ENCODE results near the gene LIN52. TPM values are rescaled to one million over a fixed set of nuclear protein-coding genes. Genes with fewer than 3 reads are reported as not detected.

LIN52 gene
- polyA plus RNA-seq, 1 donor from 2014 or later = 10.4 TPM

GRCh38 chr14:74140374-74140850 is 55.7 kb downstream of the LIN52 start:
- Mint-ChIP-seq H3K36me3 (peaks cover 8% of the 10 kb centered on the region), H3K4me1 (peaks cover 8 to 17% (median 10%) of the 10 kb centered on the region in 3 donors), H3K9me3 (no peaks in the 10 kb centered on the region), H3K27me3 (no peaks in the 10 kb centered on the region), H3K4me3 (peak overlapping the region in 1 of 4 donors; percentile 59), H3K27ac (peak overlapping the region in 1 of 3 donors; percentile 15)

GRCh38 chr14:74141703-74142102 is 56.9 kb downstream of the LIN52 start:
- H3K27ac Mint-ChIP-seq = no peak overlapping the region

GRCh38 chr14:74142523-74142922 is 57.8 kb downstream of the LIN52 start:
- Mint-ChIP-seq H3K36me3 (peaks cover 9% of the 10 kb centered on the region), H3K4me3 (no peak overlapping the region), H3K9me3 (no peaks in the 10 kb centered on the region), H3K4me1 (peaks cover 8 to 17% (median 11%) of the 10 kb centered on the region in 3 donors), H3K27me3 (no peaks in the 10 kb centered on the region), H3K27ac (no peak overlapping the region)

More at GRCh38 chr14:74141703-74142102, 56.9 kb downstream of the LIN52 start:
- H3K4me1 Mint-ChIP-seq = peaks cover 8 to 17% (median 10%) of the 10 kb centered on the region in 3 donors
- no peaks in the 10 kb centered on the region for H3K9me3 Mint-ChIP-seq
- no peaks in the 10 kb centered on the region for H3K27me3 Mint-ChIP-seq
- H3K4me3 Mint-ChIP-seq = no peak overlapping the region
- H3K36me3 Mint-ChIP-seq = peaks cover 8% of the 10 kb centered on the region

DNA sequence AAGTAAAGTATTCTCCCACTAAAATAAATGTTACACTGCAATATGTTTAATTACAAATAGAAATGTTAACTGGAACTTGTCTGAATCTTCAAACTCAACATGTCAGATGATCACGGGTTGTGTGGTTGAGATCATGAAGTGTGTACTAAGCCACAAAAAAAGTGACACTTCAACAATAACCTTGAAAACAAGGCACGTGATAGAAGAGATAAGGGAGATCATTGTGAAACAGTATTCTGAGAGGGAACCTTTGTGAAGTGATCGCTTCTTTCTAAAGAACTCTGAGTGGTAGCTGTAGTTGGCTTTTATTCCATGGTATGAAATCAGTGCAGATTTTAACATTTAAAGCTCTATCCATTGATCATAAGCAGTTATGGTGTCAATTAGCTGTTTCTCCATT is 60.0 kb downstream of the LIN52 start:
- no peaks in the 10 kb centered on the region for H3K9me3 Mint-ChIP-seq
- H3K4me3 Mint-ChIP-seq = no peak overlapping the region
- H3K36me3 Mint-ChIP-seq = peaks cover 9% of the 10 kb centered on the region
- H3K27ac Mint-ChIP-seq = no peak overlapping the region
- no peaks in the 10 kb centered on the region for H3K27me3 Mint-ChIP-seq
- H3K4me1 Mint-ChIP-seq = peaks cover 8 to 12% (median 10%) of the 10 kb centered on the region in 3 donors

GRCh38 chr14:74147571-74147970 is 62.8 kb downstream of the LIN52 start:
- Mint-ChIP-seq H3K9me3 (no peaks in the 10 kb centered on the region), H3K27me3 (no peaks in the 10 kb centered on the region), H3K4me1 (peaks cover 0 to 2% (median 0%) of the 10 kb centered on the region in 3 donors), H3K4me3 (no peak overlapping the region), H3K27ac (no peak overlapping the region), H3K36me3 (peaks cover 10% of the 10 kb centered on the region)

DNA sequence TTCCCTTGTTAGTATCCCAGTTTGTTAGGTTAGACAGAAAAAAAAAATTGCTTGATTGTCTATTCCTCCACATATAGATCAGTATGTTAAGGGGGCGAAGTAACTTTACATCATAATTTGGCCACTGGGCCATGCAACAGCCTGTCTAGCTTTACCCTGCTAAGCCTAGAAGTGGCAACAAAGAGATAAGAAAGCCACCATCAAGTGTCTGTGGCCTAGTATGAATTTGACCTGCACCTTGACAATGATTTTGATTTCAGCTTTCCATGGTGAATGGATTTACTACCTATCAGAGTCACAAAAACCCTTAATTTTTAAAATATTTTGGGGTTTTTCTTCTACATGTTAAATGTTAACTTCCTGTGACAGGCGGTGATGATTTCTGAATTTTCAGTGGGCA is 63.9 kb downstream of the LIN52 start:
- peaks cover 0 to 2% (median 0%) of the 10 kb centered on the region in 3 donors for H3K4me1 Mint-ChIP-seq
- H3K9me3 Mint-ChIP-seq = no peaks in the 10 kb centered on the region
- no peaks in the 10 kb centered on the region for H3K27me3 Mint-ChIP-seq
- no peak overlapping the region for H3K27ac Mint-ChIP-seq
- H3K4me3 Mint-ChIP-seq = no peak overlapping the region
- H3K36me3 Mint-ChIP-seq = peaks cover 10% of the 10 kb centered on the region

- no peaks in the 10 kb centered on the region for H3K4me1 Mint-ChIP-seq
- H3K27me3 Mint-ChIP-seq = no peaks in the 10 kb centered on the region
- no peaks in the 10 kb centered on the region for H3K9me3 Mint-ChIP-seq
- no peak overlapping the region for H3K27ac Mint-ChIP-seq
- H3K4me3 Mint-ChIP-seq = no peak overlapping the region
- peaks cover 8% of the 10 kb centered on the region for H3K36me3 Mint-ChIP-seq
Observed at GRCh38 chr14:74155287-74155686, 70.5 kb downstream of the LIN52 start.

GRCh38 chr14:74155749-74156148 is 71.0 kb downstream of the LIN52 start:
- H3K4me1 Mint-ChIP-seq = no peaks in the 10 kb centered on the region
- H3K4me3 Mint-ChIP-seq = no peak overlapping the region
- H3K27me3 Mint-ChIP-seq = no peaks in the 10 kb centered on the region
- no peak overlapping the region for H3K27ac Mint-ChIP-seq
- H3K9me3 Mint-ChIP-seq = no peaks in the 10 kb centered on the region
- peaks cover 6% of the 10 kb centered on the region for H3K36me3 Mint-ChIP-seq

DNA sequence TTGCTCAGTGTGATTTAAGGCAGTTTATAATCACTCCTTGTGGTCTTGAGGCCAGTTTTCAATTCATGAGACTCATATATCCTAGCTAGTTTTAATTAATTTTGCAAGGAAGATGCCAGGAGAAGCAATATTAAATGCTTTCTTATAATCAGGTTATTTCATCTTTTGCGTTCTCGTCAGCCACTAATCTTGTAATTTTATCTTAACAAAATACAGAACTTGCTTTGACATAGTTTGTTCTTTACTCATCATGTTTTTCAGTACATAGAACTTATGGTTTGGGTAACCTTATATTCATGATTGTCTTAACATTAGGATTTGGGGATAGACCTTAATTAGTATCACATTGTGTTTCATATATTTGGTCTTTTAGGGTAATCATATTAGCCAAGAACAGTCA is 76.0 kb downstream of the LIN52 start:
- H3K27me3 Mint-ChIP-seq = no peaks in the 10 kb centered on the region
- no peak overlapping the region for H3K4me3 Mint-ChIP-seq
- H3K9me3 Mint-ChIP-seq = no peaks in the 10 kb centered on the region
- no peaks in the 10 kb centered on the region for H3K4me1 Mint-ChIP-seq
- peaks cover 12% of the 10 kb centered on the region for H3K36me3 Mint-ChIP-seq
- peak overlapping the region in 1 of 3 donors; percentile 13 for H3K27ac Mint-ChIP-seq

GRCh38 chr14:74161526-74162158 is 76.9 kb downstream of the LIN52 start:
- no peaks in the 10 kb centered on the region for H3K4me1 Mint-ChIP-seq
- H3K9me3 Mint-ChIP-seq = no peaks in the 10 kb centered on the region
- H3K4me3 Mint-ChIP-seq = no peak overlapping the region
- H3K27ac Mint-ChIP-seq = no peak overlapping the region
- no peaks in the 10 kb centered on the region for H3K27me3 Mint-ChIP-seq
- H3K36me3 Mint-ChIP-seq = peaks cover 12% of the 10 kb centered on the region

GRCh38 chr14:74169906-74170305 is 85.2 kb downstream of the LIN52 start:
- H3K4me3 Mint-ChIP-seq = no peak overlapping the region
- H3K4me1 Mint-ChIP-seq = no peaks in the 10 kb centered on the region
- no peak overlapping the region for H3K27ac Mint-ChIP-seq
- H3K36me3 Mint-ChIP-seq = peaks cover 9% of the 10 kb centered on the region
- H3K27me3 Mint-ChIP-seq = no peaks in the 10 kb centered on the region
- peaks cover 0 to 1% (median 0%) of the 10 kb centered on the region in 3 donors for H3K9me3 Mint-ChIP-seq

GRCh38 chr14:74176400-74176793 is 91.6 kb downstream of the LIN52 start:
- H3K36me3 Mint-ChIP-seq = peaks cover 4% of the 10 kb centered on the region
- no peaks in the 10 kb centered on the region for H3K4me1 Mint-ChIP-seq
- no peak overlapping the region for H3K27ac Mint-ChIP-seq
- no peaks in the 10 kb centered on the region for H3K27me3 Mint-ChIP-seq
- peaks cover 0 to 1% (median 0%) of the 10 kb centered on the region in 3 donors for H3K9me3 Mint-ChIP-seq
- no peak overlapping the region for H3K4me3 Mint-ChIP-seq

DNA sequence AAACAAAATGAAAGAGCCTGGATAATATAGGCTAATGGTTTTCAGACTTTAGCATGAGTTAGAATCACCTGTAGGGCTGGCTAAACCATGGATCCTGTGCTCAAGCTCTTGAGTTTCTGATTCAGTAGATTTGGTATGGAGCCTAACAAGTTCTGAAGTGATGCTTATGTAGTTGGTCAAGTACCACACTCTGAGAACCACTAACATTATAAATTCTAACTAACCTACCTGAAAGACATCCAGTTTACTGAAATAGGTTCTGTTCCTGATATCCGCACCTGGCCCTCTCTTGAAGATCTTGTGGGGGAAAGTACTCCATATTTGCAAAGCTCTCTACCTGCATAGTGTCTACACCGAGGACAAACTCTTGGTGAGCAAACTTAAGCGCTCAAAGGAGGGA is 95.1 kb downstream of the LIN52 start:
- no peaks in the 10 kb centered on the region for H3K4me1 Mint-ChIP-seq
- no peaks in the 10 kb centered on the region for H3K36me3 Mint-ChIP-seq
- H3K4me3 Mint-ChIP-seq = no peak overlapping the region
- no peaks in the 10 kb centered on the region for H3K9me3 Mint-ChIP-seq
- H3K27ac Mint-ChIP-seq = no peak overlapping the region
- H3K27me3 Mint-ChIP-seq = no peaks in the 10 kb centered on the region

DNA sequence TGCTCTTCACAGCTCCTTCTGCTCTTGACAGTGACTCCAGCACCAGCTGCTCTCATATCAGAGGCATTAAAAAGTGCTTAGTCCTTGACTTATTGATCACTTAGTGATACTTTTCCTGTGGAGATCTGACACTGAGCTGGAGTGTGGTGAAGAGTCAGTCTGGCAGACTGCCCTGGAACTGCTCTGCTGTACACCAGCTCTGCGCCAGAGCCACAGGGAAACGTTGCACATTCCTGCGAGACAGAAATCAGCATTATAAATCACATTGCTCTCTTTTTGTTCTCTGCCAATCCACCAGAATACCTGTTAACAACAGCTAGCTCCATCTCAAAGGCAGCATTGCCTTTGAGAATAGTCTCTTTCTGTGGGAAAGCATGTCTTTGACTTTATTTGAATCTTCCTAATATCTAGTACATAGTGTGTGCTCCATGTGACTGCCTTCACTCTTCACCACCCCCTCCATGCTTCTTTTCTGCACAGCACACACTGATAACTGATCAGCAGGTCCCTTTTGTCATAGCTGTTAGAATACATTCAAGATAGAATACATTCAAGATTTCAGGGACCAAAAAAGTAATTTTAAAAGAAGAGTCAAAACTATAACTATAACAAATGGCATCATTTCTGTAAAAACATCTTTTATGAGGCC is 106.3 kb downstream of the LIN52 start:
- H3K9me3 Mint-ChIP-seq = no peaks in the 10 kb centered on the region
- H3K4me1 Mint-ChIP-seq = no peaks in the 10 kb centered on the region
- H3K4me3 Mint-ChIP-seq = no peak overlapping the region
- H3K27me3 Mint-ChIP-seq = no peaks in the 10 kb centered on the region
- H3K27ac Mint-ChIP-seq = peak overlapping the region in 1 of 3 donors; percentile 60
- H3K36me3 Mint-ChIP-seq = peaks cover 4% of the 10 kb centered on the region

- H3K36me3 Mint-ChIP-seq = peaks cover 3% of the 10 kb centered on the region
- H3K27ac Mint-ChIP-seq = no peak overlapping the region
- no peaks in the 10 kb centered on the region for H3K4me1 Mint-ChIP-seq
- H3K27me3 Mint-ChIP-seq = no peaks in the 10 kb centered on the region
- H3K9me3 Mint-ChIP-seq = no peaks in the 10 kb centered on the region
- no peak overlapping the region for H3K4me3 Mint-ChIP-seq
Observed at GRCh38 chr14:74194506-74195274, 109.9 kb downstream of the LIN52 start.
